ENCODE results near the gene USH1C.
A peak's percentile ranks its signal among the peaks of the same experiment; 100 is the strongest.

Gene USH1C

GRCh38 chr11:17538731-17539130 is 5.5 kb downstream of the USH1C start:
- TF ChIP-seq, protein P1, sequence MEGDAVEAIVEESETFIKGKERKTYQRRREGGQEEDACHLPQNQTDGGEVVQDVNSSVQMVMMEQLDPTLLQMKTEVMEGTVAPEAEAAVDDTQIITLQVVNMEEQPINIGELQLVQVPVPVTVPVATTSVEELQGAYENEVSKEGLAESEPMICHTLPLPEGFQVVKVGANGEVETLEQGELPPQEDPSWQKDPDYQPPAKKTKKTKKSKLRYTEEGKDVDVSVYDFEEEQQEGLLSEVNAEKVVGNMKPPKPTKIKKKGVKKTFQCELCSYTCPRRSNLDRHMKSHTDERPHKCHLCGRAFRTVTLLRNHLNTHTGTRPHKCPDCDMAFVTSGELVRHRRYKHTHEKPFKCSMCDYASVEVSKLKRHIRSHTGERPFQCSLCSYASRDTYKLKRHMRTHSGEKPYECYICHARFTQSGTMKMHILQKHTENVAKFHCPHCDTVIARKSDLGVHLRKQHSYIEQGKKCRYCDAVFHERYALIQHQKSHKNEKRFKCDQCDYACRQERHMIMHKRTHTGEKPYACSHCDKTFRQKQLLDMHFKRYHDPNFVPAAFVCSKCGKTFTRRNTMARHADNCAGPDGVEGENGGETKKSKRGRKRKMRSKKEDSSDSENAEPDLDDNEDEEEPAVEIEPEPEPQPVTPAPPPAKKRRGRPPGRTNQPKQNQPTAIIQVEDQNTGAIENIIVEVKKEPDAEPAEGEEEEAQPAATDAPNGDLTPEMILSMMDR (conservative IDR thresholded peaks at IDR 0.05), result no peak
- TF ChIP-seq ZFX (IDR thresholded peaks at IDR 0.05), result no peak
- no peak overlapping the region for H3K27ac ChIP-seq

DNA sequence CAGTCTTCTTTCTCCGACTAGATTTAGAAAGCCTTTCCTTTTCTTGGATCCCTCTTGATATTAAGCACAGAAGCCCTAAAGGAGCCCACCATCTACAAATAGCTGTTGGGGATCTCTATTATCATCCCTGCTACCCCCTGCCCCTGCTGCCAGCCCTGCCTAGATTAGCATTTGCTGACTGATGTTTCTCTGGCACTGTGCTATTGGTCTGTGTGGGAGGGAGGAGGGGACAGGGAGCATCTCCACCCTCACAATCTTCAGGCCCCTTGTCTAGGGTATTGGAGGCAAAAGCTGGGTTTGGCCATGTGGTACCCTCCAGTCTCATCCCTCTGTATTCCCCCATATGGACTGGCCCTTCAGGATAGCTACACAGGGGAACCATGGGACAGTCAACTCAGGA is 6.2 kb downstream of the USH1C start:
- no peak for TF ChIP-seq ZFX (IDR thresholded peaks at IDR 0.05)
- TF ChIP-seq, protein P1 (conservative IDR thresholded peaks at IDR 0.05), result no peak

GRCh38 chr11:17537261-17537660 is 7.0 kb downstream of the USH1C start:
- H3K27ac ChIP-seq, result no peak overlapping the region
- TF ChIP-seq, protein P1 (conservative IDR thresholded peaks at IDR 0.05), result no peak
- TF ChIP-seq ZFX (IDR thresholded peaks at IDR 0.05), result no peak

More for the DNA sequence above, 6.2 kb downstream of the USH1C start:
- H3K27ac ChIP-seq, result no peak overlapping the region

DNA sequence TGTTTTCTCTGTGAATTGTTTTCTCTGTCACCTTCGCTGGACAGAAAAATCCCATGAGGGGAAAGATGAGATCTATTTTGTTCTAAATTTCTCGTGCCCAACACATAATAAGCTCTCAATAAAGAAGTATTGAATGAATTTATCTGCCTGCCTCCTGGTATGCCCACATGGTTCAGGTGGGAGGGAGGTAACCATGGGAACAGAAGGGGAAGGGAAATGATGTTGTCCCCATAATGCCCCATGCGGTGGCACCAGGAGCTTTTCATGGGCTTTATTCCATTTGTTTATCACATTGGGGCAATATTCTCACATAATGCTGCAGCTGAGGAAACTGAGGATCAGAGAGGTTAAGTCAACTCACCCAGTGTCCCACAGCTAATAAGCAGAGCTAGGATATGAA is 8.7 kb downstream of the USH1C start:
- no peak overlapping the region for H3K27ac ChIP-seq
- 0 out of 2 replicates have a peak, but pooled peaks have one; percentile 9 for TF ChIP-seq ZFX (IDR thresholded peaks at IDR 0.05)
- TF ChIP-seq, protein P1 (conservative IDR thresholded peaks at IDR 0.05), result no peak

DNA sequence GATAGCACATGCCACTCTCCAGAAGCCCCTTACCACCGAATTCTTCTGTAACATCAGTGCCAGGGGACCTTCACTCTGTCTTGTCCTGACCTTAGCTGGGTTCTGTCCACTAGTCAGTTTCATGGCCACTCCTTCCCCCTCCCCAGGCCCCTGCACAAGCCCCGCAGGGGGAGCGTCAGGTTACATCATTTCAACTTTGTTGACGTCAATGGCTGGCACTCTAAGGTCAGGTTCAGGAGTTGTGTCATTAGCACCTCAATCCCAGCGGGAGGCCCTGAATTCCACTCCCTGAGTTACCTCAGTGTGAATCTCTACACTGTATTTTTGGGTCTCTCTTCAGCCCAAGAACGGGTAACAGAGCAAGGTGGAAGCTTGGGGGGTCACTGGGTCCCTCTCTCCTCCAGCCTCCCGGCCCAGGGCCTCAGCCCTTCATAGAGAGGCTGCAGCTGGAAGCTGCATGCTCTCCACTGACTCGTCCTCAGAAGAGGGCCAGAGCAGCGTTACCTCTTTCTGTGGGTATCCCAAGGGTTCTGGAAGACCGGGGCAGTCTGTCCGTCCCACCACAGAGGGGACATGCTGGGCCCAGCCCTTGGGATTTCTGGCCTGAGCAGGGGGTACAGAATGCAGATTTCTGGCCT is 10.3 kb downstream of the USH1C start:
- H3K27ac ChIP-seq, result no peak overlapping the region
- TF ChIP-seq, protein P1 (conservative IDR thresholded peaks at IDR 0.05), result no peak
- TF ChIP-seq ZFX (IDR thresholded peaks at IDR 0.05), result no peak

- no peak for TF ChIP-seq ZFX (IDR thresholded peaks at IDR 0.05)
- TF ChIP-seq, protein P1 (conservative IDR thresholded peaks at IDR 0.05), result no peak
- H3K27ac ChIP-seq, result no peak overlapping the region
These were observed 10.9 kb downstream of the USH1C start for GRCh38 chr11:17533341-17533740.

DNA sequence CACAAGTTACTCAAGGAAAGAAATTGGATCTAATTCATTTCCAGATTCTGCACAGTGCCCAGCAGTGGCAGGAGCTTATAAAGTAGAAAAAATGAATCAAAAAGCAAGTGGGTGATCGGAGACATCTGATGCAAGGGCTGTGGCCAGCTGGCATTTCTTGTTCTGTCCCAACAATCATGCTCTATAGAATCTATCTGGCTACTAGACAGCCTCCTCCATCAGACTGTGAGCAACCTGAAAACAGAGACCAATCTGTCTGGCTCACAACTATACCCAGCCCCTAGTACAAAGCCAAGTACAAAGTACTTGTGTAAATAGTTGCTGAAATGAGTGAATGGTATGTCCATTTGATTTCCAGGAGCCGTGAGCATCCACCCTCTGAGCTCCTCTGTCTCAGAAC is 11.4 kb downstream of the USH1C start:
- H3K27ac ChIP-seq, result no peak overlapping the region
- TF ChIP-seq, protein P1 (conservative IDR thresholded peaks at IDR 0.05), result no peak
- TF ChIP-seq ZFX (IDR thresholded peaks at IDR 0.05), result no peak

Data from C4-2B (cell line).